ENCODE data around the gene FHAD1. TPM values are rescaled to one million over a fixed set of nuclear protein-coding genes. Genes with fewer than 3 reads are reported as not detected.

The FHAD1 gene
- total and polyA plus RNA-seq, 2 donors (not counting 1 experiment from before 2014, with no cell fraction given), result not detected

DNA sequence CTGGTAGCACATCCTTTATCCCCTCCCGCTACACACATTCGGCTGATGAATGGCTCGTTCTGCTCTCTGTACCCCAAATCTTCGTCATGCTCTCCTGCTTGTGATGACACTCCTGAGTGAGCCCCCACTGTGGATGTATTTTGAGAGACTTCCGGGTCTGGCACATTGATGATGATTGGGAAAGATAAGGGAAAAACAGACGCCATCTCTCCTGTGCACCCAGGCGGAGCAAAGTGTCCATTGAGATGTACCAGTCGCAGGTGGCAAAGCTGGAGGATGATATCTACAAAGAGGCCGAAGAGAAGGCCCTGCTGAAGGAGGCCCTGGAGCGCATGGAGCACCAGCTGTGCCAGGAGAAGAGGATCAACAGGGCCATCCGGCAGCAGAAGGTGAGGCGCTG lies 134.8 kb downstream of the FHAD1 start:
- DNase-seq (no peak), ATAC-seq (ENCODE audit: low read depth) (no peak)
- Mint-ChIP-seq H3K27me3 (peaks cover 19% of the 10 kb centered on the region), H3K4me1 (peaks cover 24% of the 10 kb centered on the region), H3K27ac (no peak overlapping the region), H3K4me3 (no peak overlapping the region), H3K9me3 (ENCODE audit: insufficient read depth) (no peaks in the 10 kb centered on the region)
- Histone ChIP-seq H3K9me3 (ENCODE audit: control extremely low read depth in 1 of 3, control insufficient read depth in 2 of 3, insufficient read depth in 1 of 3, low read length in 2 of 3) (no peaks in the 10 kb centered on the region), H3K27me3 (replicated peaks in 1 of 4; ENCODE audit: control extremely low read depth in 1 of 4, control insufficient read depth in 3 of 4, insufficient read depth in 4 of 4, low read length in 3 of 4) (peaks cover 0 to 7% (median 5%) of the 10 kb centered on the region in 4 experiments), H3K27ac (ENCODE audit: low read length in 2 of 2) (no peak overlapping the region), H3K79me2 (ENCODE audit: control insufficient read depth, insufficient read depth, low read length) (no peaks in the 10 kb centered on the region), H3K4me1 (ENCODE audit: control insufficient read depth in 2 of 2, insufficient read depth in 2 of 2, low read length in 2 of 2) (peaks cover 7 to 23% of the 10 kb centered on the region in 2 donors), H3K4me3 (ENCODE audit: control extremely low read depth in 1 of 5, extremely low read depth in 1 of 5, insufficient read depth in 1 of 5, low read depth in 2 of 5, low read length in 4 of 5) (no peak overlapping the region), H3K36me3 (replicated peaks in 1 of 2; ENCODE audit: control extremely low read depth in 1 of 2, control insufficient read depth in 1 of 2, extremely low read depth in 1 of 2, insufficient read depth in 2 of 2, low read length in 1 of 2) (no peaks in the 10 kb centered on the region), H3K4me2 (replicated peaks; ENCODE audit: low read depth, low read length, poor library complexity, severe bottlenecking) (no peak overlapping the region), H2AFZ (ENCODE audit: insufficient read depth, low read depth, low read length, poor library complexity, severe bottlenecking) (no peak overlapping the region), H4K20me1 (ENCODE audit: control insufficient read depth, insufficient read depth, low read length, poor library complexity, severe bottlenecking) (no peaks in the 10 kb centered on the region), H3K9ac (ENCODE audit: low read length) (no peak overlapping the region)
- CTCF ChIA-PET, result no interaction called here
- intact Hi-C loops (cut with micrococcal nuclease), result loop anchor here (5.0 kb wide), 1 partner anchor 50 kb away; no protein-coding TSS in a partner anchor
- 93% methylated on average over 11 of the region's 12 CpGs for WGBS (ENCODE audit: insufficient coverage)
- POLR2A ChIA-PET, result interaction anchor here (0.7 kb wide), 1 partner anchor 20 kb away, joined by 3 read pairs; no protein-coding TSS in a partner anchor
- TF ChIP-seq, protein P1, sequence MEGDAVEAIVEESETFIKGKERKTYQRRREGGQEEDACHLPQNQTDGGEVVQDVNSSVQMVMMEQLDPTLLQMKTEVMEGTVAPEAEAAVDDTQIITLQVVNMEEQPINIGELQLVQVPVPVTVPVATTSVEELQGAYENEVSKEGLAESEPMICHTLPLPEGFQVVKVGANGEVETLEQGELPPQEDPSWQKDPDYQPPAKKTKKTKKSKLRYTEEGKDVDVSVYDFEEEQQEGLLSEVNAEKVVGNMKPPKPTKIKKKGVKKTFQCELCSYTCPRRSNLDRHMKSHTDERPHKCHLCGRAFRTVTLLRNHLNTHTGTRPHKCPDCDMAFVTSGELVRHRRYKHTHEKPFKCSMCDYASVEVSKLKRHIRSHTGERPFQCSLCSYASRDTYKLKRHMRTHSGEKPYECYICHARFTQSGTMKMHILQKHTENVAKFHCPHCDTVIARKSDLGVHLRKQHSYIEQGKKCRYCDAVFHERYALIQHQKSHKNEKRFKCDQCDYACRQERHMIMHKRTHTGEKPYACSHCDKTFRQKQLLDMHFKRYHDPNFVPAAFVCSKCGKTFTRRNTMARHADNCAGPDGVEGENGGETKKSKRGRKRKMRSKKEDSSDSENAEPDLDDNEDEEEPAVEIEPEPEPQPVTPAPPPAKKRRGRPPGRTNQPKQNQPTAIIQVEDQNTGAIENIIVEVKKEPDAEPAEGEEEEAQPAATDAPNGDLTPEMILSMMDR (IDR thresholded peaks at IDR 0.05), result no peak
- TF ChIP-seq EZH2 (IDR thresholded peaks at IDR 0.05; ENCODE audit: borderline replicate concordance, insufficient read depth, low read depth, low read length, poor library complexity, severe bottlenecking), result no peak

DNA sequence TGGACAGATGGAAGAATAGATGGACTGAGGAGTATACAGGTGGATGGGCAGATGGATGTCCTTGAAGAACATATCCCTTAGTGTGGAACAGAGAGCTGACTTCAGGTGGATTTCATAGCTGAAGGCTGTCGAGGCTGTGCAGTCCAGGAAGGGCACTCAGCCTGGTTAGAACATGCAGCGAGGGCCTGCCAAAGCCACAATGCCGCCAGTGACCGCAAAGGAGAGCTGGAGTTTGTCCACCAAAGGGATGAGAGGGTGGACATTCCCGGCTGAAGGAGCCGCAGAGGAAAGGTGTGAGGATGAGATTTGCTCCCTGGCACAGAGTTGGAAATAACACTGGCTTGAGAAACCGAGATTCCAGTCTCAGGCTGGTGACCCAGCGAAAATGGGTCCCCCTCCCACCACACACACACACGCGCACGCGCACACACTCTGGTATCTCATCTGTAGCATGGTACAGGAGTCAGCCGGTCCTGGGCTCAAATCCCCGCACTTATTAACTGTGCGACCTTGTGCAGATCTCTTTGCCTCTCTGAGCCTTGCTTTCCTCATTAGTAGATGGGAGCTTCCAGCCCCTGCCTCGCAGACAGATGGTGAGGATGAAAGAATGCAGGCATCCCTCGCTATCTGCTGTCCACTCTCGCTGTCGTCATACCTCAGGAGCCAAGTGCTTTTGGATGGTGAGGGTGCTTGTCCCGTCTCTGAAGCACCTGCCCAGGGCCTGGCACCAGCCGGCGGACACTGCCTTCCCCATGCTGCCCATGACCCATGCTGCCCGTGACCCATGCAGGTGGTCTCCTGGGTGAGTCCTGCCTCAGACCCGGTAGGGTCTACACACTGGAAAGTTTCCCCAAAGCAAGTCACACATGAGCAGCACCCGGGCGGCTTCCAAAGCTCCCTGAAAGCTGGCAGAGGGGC lies 135.8 kb downstream of the FHAD1 start:
- H3K4me1 Mint-ChIP-seq, result peaks cover 24% of the 10 kb centered on the region
- Histone ChIP-seq H3K27me3 (replicated peaks in 1 of 4; ENCODE audit: control extremely low read depth in 1 of 4, control insufficient read depth in 3 of 4, insufficient read depth in 4 of 4, low read length in 3 of 4) (peaks cover 0 to 9% (median 5%) of the 10 kb centered on the region in 4 experiments), H3K4me2 (replicated peaks; ENCODE audit: low read depth, low read length, poor library complexity, severe bottlenecking) (no peak overlapping the region), H3K9me3 (ENCODE audit: control extremely low read depth in 1 of 3, control insufficient read depth in 2 of 3, insufficient read depth in 1 of 3, low read length in 2 of 3) (no peaks in the 10 kb centered on the region), H3K79me2 (ENCODE audit: control insufficient read depth, insufficient read depth, low read length) (no peaks in the 10 kb centered on the region), H3K27ac (ENCODE audit: low read length in 2 of 2) (no peak overlapping the region), H3K4me1 (ENCODE audit: control insufficient read depth in 2 of 2, insufficient read depth in 2 of 2, low read length in 2 of 2) (peaks cover 7 to 23% of the 10 kb centered on the region in 2 donors), H4K20me1 (ENCODE audit: control insufficient read depth, insufficient read depth, low read length, poor library complexity, severe bottlenecking) (no peaks in the 10 kb centered on the region), H3K36me3 (replicated peaks in 1 of 2; ENCODE audit: control extremely low read depth in 1 of 2, control insufficient read depth in 1 of 2, extremely low read depth in 1 of 2, insufficient read depth in 2 of 2, low read length in 1 of 2) (no peaks in the 10 kb centered on the region), H3K4me3 (ENCODE audit: control extremely low read depth in 1 of 5, extremely low read depth in 1 of 5, insufficient read depth in 1 of 5, low read depth in 2 of 5, low read length in 4 of 5) (no peak overlapping the region), H3K9ac (ENCODE audit: low read length) (no peak overlapping the region), H2AFZ (ENCODE audit: insufficient read depth, low read depth, low read length, poor library complexity, severe bottlenecking) (no peak overlapping the region)
- H3K27me3 Mint-ChIP-seq, result peaks cover 11% of the 10 kb centered on the region
- H3K4me3 Mint-ChIP-seq, result no peak overlapping the region
- H3K9me3 Mint-ChIP-seq (ENCODE audit: insufficient read depth), result no peaks in the 10 kb centered on the region
- DNase-seq (no peak), ATAC-seq (ENCODE audit: low read depth) (no peak)
- 93% methylated on average over 19 of the region's 26 CpGs for WGBS (ENCODE audit: insufficient coverage)
- ChIA-PET POLR2A (interaction anchor here (0.7 kb wide), 1 partner anchor 19 kb away, joined by 3 read pairs; no protein-coding TSS in a partner anchor), CTCF (interaction anchor here (1.3 kb wide), 1 partner anchor 48 kb away, joined by 3 read pairs; no protein-coding TSS in a partner anchor)
- no peak for TF ChIP-seq EZH2 (IDR thresholded peaks at IDR 0.05; ENCODE audit: borderline replicate concordance, insufficient read depth, low read depth, low read length, poor library complexity, severe bottlenecking)
- TF ChIP-seq, protein P1 (IDR thresholded peaks at IDR 0.05), result no peak
- intact Hi-C loops (cut with micrococcal nuclease), result loop anchor here (5.0 kb wide), 1 partner anchor 49 kb away; no protein-coding TSS in a partner anchor
- no peak overlapping the region for H3K27ac Mint-ChIP-seq
